Thymus (tissue), 11 donors: ENCODE data around the gene SP3. TPM values are rescaled to one million over a fixed set of nuclear protein-coding genes. Genes with fewer than 3 reads are reported as not detected.

Experiments
- DNase-seq, 9 donors: peaks; one replicate each; pipeline ENCODE4 v3.0.0-alpha.2; 2013; ENCODE audit warnings: low spot score in 9 of 9, low read depth in 6 of 9, missing footprints in 1 of 9
- H3K27ac ChIP-seq, 2 donors: one replicate each; pipeline ENCODE4 v1.5.1; 2013; ENCODE audit warnings: control low read depth in 1 of 2, low read depth in 1 of 2, low read length in 1 of 2, mild to moderate bottlenecking in 1 of 2, moderate library complexity in 1 of 2
- H3K27me3 ChIP-seq, 2 donors: one replicate each; pipeline ENCODE4 v1.5.1; 2013; ENCODE audit warnings: low read length in 1 of 2; ENCODE audit not compliant: control insufficient read depth in 2 of 2, insufficient read depth in 1 of 2
- H3K36me3 ChIP-seq, 2 donors: one replicate each; pipeline ENCODE4 v1.5.1; 2013; ENCODE audit warnings: low read length in 1 of 2, mild to moderate bottlenecking in 1 of 2, moderate library complexity in 1 of 2; ENCODE audit not compliant: control insufficient read depth in 2 of 2, insufficient read depth in 2 of 2
- H3K4me1 ChIP-seq, 2 donors: one replicate each; pipeline ENCODE4 v1.5.1; 2013; ENCODE audit warnings: low read length in 2 of 2; ENCODE audit not compliant: control insufficient read depth in 2 of 2, insufficient read depth in 2 of 2
- H3K4me3 ChIP-seq, 2 donors: one replicate each; pipeline ENCODE4 v1.5.1; 2013; ENCODE audit warnings: low read length in 2 of 2, control low read depth in 1 of 2, mild to moderate bottlenecking in 1 of 2
- H3K9me3 ChIP-seq, 2 donors: one replicate each; pipeline ENCODE4 v1.5.1; 2013; ENCODE audit warnings: low read length in 1 of 2, mild to moderate bottlenecking in 1 of 2; ENCODE audit not compliant: control insufficient read depth in 2 of 2, insufficient read depth in 1 of 2
- WGBS: extraction: QIAGEN DNeasy Blood & Tissue Kit; methylation state at CpG from one replicate; pipeline ENCODE4 v1.1.7; 2013; 5-methylcytosine and 5-hydroxymethylcytosine counted together
- polyA plus RNA-seq: library from polyadenylated mRNA; stranded (reverse); fragments of 200-250 nt; gene quantifications from one replicate; pipeline ENCODE4 v1.2.3, GENCODE V29; 2013
- total RNA-seq: library from RNA; stranded (reverse); fragments of 120-200 nt; gene quantifications from one replicate; pipeline ENCODE4 v1.2.4, GENCODE V29; 2013
- donor health status: healthy.

SP3 gene
- total and polyA plus RNA-seq, 2 donors: 43.7 to 168 TPM

- Histone ChIP-seq H3K4me3 (no peak overlapping the region), H3K27me3 (no peaks in the 10 kb centered on the region), H3K4me1 (peaks cover 3 to 16% of the 10 kb centered on the region in 2 donors), H3K27ac (no peak overlapping the region), H3K36me3 (no peaks in the 10 kb centered on the region), H3K9me3 (no peaks in the 10 kb centered on the region)
- 92% methylated on average over 6 of the region's 6 CpGs for WGBS
- DNase-seq: no peak
These were observed 25.1 kb upstream of the SP3 start for GRCh38 chr2:173990245-173990644.

- H3K27me3 ChIP-seq: no peaks in the 10 kb centered on the region
- DNase-seq: no peak
- H3K36me3 ChIP-seq: no peaks in the 10 kb centered on the region
- H3K27ac ChIP-seq: no peak overlapping the region
- H3K9me3 ChIP-seq: no peaks in the 10 kb centered on the region
- WGBS: 94% methylated on average over 1 of the region's 1 CpG
- H3K4me3 ChIP-seq: no peak overlapping the region
- H3K4me1 ChIP-seq: peaks cover 3 to 18% of the 10 kb centered on the region in 2 donors
These were observed 24.7 kb upstream of the SP3 start for GRCh38 chr2:173989884-173990215.

GRCh38 chr2:173989160-173989883 lies 24.1 kb upstream of the SP3 start:
- H3K27me3 ChIP-seq: no peaks in the 10 kb centered on the region
- no peak overlapping the region for H3K4me3 ChIP-seq
- peaks cover 3 to 18% of the 10 kb centered on the region in 2 donors for H3K4me1 ChIP-seq
- no peaks in the 10 kb centered on the region for H3K36me3 ChIP-seq
- H3K9me3 ChIP-seq: no peaks in the 10 kb centered on the region
- H3K27ac ChIP-seq: no peak overlapping the region
- DNase-seq: no peak
- WGBS: 91% methylated on average over 7 of the region's 7 CpGs

GRCh38 chr2:173986805-173987204 lies 21.6 kb upstream of the SP3 start:
- Histone ChIP-seq H3K36me3 (no peaks in the 10 kb centered on the region), H3K27ac (no peak overlapping the region), H3K4me3 (no peak overlapping the region), H3K4me1 (peaks cover 6 to 16% of the 10 kb centered on the region in 2 donors), H3K9me3 (no peaks in the 10 kb centered on the region), H3K27me3 (no peaks in the 10 kb centered on the region)
- no peak for DNase-seq
- 90% methylated on average over 2 of the region's 2 CpGs for WGBS

- H3K4me1 ChIP-seq: peaks cover 6 to 11% of the 10 kb centered on the region in 2 donors
These were observed 20.4 kb upstream of the SP3 start for GRCh38 chr2:173985605-173985992.

GRCh38 chr2:173984866-173985604 lies 19.9 kb upstream of the SP3 start:
- H3K27ac ChIP-seq: peak overlapping the region in 1 of 2 donors; percentile 64
- H3K4me3 ChIP-seq: no peak overlapping the region
- no peaks in the 10 kb centered on the region for H3K36me3 ChIP-seq
- WGBS: 78% methylated on average over 9 of the region's 9 CpGs
- no peaks in the 10 kb centered on the region for H3K27me3 ChIP-seq
- H3K4me1 ChIP-seq: peaks cover 6 to 8% of the 10 kb centered on the region in 2 donors
- no peaks in the 10 kb centered on the region for H3K9me3 ChIP-seq
- DNase-seq: peak in 2 of 9 donors; percentile 18 to 30

More at GRCh38 chr2:173985605-173985992, 20.4 kb upstream of the SP3 start:
- no peak overlapping the region for H3K4me3 ChIP-seq
- no peaks in the 10 kb centered on the region for H3K9me3 ChIP-seq
- H3K36me3 ChIP-seq: no peaks in the 10 kb centered on the region
- no peak for DNase-seq
- WGBS: 94% methylated on average over 1 of the region's 1 CpG
- H3K27ac ChIP-seq: peak overlapping the region in 1 of 2 donors; percentile 78
- no peaks in the 10 kb centered on the region for H3K27me3 ChIP-seq

- WGBS: 91% methylated on average over 3 of the region's 3 CpGs
- DNase-seq: no peak
- H3K4me3 ChIP-seq: no peak overlapping the region
- peaks cover 6 to 8% of the 10 kb centered on the region in 2 donors for H3K4me1 ChIP-seq
- no peaks in the 10 kb centered on the region for H3K27me3 ChIP-seq
- peak overlapping the region in 1 of 2 donors; percentile 38 for H3K27ac ChIP-seq
- H3K36me3 ChIP-seq: no peaks in the 10 kb centered on the region
- H3K9me3 ChIP-seq: no peaks in the 10 kb centered on the region
These were observed 18.3 kb upstream of the SP3 start for GRCh38 chr2:173983391-173983871.

- Histone ChIP-seq H3K4me3 (no peak overlapping the region), H3K27me3 (no peaks in the 10 kb centered on the region), H3K4me1 (peaks cover 6 to 8% of the 10 kb centered on the region in 2 donors), H3K27ac (no peak overlapping the region), H3K36me3 (no peaks in the 10 kb centered on the region), H3K9me3 (no peaks in the 10 kb centered on the region)
- peak in 1 of 9 donors; percentile 28 for DNase-seq
- 95% methylated on average over 3 of the region's 3 CpGs for WGBS
These were observed 17.7 kb upstream of the SP3 start for GRCh38 chr2:173982918-173983317.

GRCh38 chr2:173982182-173982714 lies 17.1 kb upstream of the SP3 start:
- WGBS: 98% methylated on average over 2 of the region's 2 CpGs
- Histone ChIP-seq H3K4me1 (peaks cover 6 to 8% of the 10 kb centered on the region in 2 donors), H3K27ac (no peak overlapping the region), H3K4me3 (no peak overlapping the region), H3K9me3 (no peaks in the 10 kb centered on the region), H3K27me3 (no peaks in the 10 kb centered on the region), H3K36me3 (no peaks in the 10 kb centered on the region)
- DNase-seq: no peak
